Calu3 (cell line): Measurements from ENCODE around the gene DPEP2. TPM values are rescaled to one million over a fixed set of nuclear protein-coding genes. Genes with fewer than 3 reads are reported as not detected.

Experiments used
- BruUV-seq: library from RNA; stranded (reverse); fragments of 400-500 nt; replicated peaks from 2 replicates; lab custom pipeline; 2021; lab: Mats Ljungman, UMichigan
- CTCF ChIA-PET: fragments of 300-600 bp; sonication (Branson Sonifier 250); formaldehyde crosslinking; loops from one replicate; lab custom pipeline; 2022; ENCODE audit warnings: antibody characterized with exemption; lab: Charles Lee
- DNase-seq: peaks from one replicate; pipeline ENCODE4 v3.0.0; 2022
- H3K27ac Mint-ChIP-seq: one replicate; pipeline ENCODE4 v1.8.0; 2022; ENCODE audit warnings: mixed read lengths; ENCODE audit not compliant: unreplicated experiment
- H3K27me3 Mint-ChIP-seq: one replicate; pipeline ENCODE4 v1.8.0; 2022; ENCODE audit warnings: mixed read lengths; ENCODE audit not compliant: unreplicated experiment
- H3K36me3 Mint-ChIP-seq: one replicate; pipeline ENCODE4 v1.8.0; 2022; ENCODE audit warnings: mild to moderate bottlenecking, moderate library complexity, mixed read lengths; ENCODE audit not compliant: insufficient read depth, unreplicated experiment
- H3K4me1 Mint-ChIP-seq: one replicate; pipeline ENCODE4 v1.8.0; 2022; ENCODE audit warnings: mild to moderate bottlenecking, low read depth, mixed read lengths; ENCODE audit not compliant: unreplicated experiment
- H3K4me3 Mint-ChIP-seq: one replicate; pipeline ENCODE4 v1.8.0; 2022; ENCODE audit warnings: mild to moderate bottlenecking, low read depth, moderate library complexity, mixed read lengths; ENCODE audit not compliant: unreplicated experiment
- H3K9me3 Mint-ChIP-seq: one replicate; pipeline ENCODE4 v1.8.0; 2022; ENCODE audit warnings: low read depth, mixed read lengths; ENCODE audit not compliant: unreplicated experiment
- intact Hi-C: fragments of 100-400 bp; cut with micrococcal nuclease; formaldehyde crosslinking; loops from one replicate; pipeline ENCODE4 v1.10.0; 2022; ENCODE audit not compliant: unreplicated experiment
- total RNA-seq: library from RNA; stranded (reverse); gene quantifications from 2 replicates; pipeline ENCODE4 v1.2.3, GENCODE V29; 2022
- TF ChIP-seq, protein P1 (sequence below): fragments of 200-600 bp; IDR thresholded peaks from one replicate; pipeline ENCODE4 v1.8.0; 2022; ENCODE audit warnings: antibody characterized with exemption; ENCODE audit not compliant: unreplicated experiment

DPEP2 gene
- total RNA-seq, 1 experiment from 2014 or later, result not detected

DNA sequence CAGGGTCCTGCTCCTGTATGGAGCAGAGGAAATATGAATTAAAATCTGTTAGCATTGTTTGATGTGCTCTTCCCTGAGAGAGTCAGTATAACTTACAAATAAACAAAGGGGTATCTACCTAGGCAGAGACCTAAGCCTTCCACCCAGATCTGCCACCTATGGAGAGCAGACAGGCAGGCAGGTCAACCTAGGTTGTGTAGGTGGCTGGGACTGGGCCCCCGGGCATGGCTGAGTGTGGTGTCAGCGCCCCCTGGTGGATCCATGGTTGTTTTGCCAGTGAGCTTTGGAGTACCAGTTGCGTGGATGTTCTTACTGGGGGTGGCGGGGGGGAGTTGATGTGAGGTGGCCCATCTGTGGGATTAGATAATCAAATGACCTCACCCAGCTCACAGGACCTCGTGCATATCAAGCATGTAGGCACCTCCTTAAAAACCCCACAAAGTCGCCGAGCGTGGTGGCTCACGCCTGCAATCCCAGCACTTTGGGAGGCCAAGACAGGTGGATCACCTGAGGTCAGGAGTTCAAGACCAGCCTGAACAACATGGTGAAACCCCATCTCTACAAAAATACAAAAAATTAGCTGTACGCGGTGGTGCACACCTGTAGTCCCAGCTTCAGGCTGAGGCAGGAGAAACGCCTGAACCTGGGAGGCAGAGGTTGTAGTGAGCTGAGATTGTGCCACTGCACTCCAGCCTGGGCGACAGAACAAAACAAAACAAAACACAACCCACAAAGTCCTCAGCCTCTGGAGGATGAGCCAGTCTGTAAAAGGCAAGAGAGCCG, 41.4 kb upstream of the DPEP2 start:
- no TSS peak for BruUV-seq
- H3K4me1 Mint-ChIP-seq, result no peaks in the 10 kb centered on the region
- H3K27me3 Mint-ChIP-seq, result no peaks in the 10 kb centered on the region
- DNase-seq, result peak; percentile 93
- H3K27ac Mint-ChIP-seq, result no peak overlapping the region
- H3K9me3 Mint-ChIP-seq, result no peaks in the 10 kb centered on the region
- CTCF ChIA-PET, result interaction anchor here (0.6 to 1.1 kb wide), 15 partner anchors 21 to 1547 kb away, joined by 3 to 8 read pairs (median 4); partner anchors contain the start of genes RANBP10 and TSNAXIP1
- TF ChIP-seq, protein P1, sequence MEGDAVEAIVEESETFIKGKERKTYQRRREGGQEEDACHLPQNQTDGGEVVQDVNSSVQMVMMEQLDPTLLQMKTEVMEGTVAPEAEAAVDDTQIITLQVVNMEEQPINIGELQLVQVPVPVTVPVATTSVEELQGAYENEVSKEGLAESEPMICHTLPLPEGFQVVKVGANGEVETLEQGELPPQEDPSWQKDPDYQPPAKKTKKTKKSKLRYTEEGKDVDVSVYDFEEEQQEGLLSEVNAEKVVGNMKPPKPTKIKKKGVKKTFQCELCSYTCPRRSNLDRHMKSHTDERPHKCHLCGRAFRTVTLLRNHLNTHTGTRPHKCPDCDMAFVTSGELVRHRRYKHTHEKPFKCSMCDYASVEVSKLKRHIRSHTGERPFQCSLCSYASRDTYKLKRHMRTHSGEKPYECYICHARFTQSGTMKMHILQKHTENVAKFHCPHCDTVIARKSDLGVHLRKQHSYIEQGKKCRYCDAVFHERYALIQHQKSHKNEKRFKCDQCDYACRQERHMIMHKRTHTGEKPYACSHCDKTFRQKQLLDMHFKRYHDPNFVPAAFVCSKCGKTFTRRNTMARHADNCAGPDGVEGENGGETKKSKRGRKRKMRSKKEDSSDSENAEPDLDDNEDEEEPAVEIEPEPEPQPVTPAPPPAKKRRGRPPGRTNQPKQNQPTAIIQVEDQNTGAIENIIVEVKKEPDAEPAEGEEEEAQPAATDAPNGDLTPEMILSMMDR, result peak; percentile 83
- H3K4me3 Mint-ChIP-seq, result no peak overlapping the region
- H3K36me3 Mint-ChIP-seq, result peaks cover 11% of the 10 kb centered on the region
- intact Hi-C loops, result loop anchor here (1.0 to 5.0 kb wide), 3 partner anchors 47 to 228 kb away; no protein-coding TSS in a partner anchor

DNA sequence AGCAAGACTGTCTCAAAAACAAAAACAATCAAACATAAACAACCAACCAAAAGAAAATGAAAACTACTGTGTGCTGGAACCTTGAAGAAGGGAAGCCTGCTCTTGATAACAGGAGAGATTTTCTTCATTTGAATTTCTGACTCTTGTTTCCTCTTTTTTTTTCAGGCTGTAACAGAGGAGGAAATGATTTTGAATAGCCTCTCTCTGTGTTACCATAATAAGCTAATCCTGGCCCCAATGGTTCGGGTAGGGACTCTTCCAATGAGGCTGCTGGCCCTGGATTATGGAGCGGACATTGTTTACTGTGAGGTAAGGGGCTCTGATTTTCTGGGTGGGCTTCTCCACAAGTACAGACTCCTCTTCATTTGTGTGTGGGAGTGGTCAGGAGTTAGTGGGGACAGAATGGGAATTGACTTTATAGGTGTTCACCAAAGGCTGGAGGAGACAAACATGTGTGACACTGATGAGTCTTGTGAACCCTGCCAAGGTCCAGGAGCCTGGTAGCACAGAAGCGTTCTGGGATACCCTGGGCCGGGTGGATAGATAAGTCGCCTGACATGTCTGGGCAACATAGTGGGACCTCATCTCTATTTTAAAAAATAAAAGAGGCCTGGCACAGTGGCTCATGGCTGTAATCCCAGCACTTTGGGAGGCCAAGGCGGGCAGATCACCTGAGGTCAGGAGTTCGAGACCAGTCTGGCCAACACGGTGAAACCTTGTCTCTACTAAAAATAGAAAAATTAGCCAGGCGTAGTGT, 38.7 kb upstream of the DPEP2 start:
- Mint-ChIP-seq H3K4me1 (no peaks in the 10 kb centered on the region), H3K27me3 (no peaks in the 10 kb centered on the region), H3K9me3 (no peaks in the 10 kb centered on the region), H3K4me3 (no peak overlapping the region), H3K27ac (no peak overlapping the region), H3K36me3 (peaks cover 11% of the 10 kb centered on the region)
- CTCF ChIA-PET, result no interaction called here
- TF ChIP-seq, protein P1, result no peak
- no TSS peak for BruUV-seq
- intact Hi-C loops, result no loop called here
- no peak for DNase-seq

- no TSS peak for BruUV-seq
- H3K36me3 Mint-ChIP-seq, result peaks cover 11% of the 10 kb centered on the region
- intact Hi-C loops, result no loop called here
- CTCF ChIA-PET, result interaction anchor here (0.7 kb wide), 1 partner anchor 1055 kb away, joined by 4 read pairs; no protein-coding TSS in a partner anchor
- TF ChIP-seq, protein P1, result no peak
- H3K27ac Mint-ChIP-seq, result no peak overlapping the region
- H3K4me3 Mint-ChIP-seq, result no peak overlapping the region
- H3K9me3 Mint-ChIP-seq, result no peaks in the 10 kb centered on the region
- no peaks in the 10 kb centered on the region for H3K27me3 Mint-ChIP-seq
- H3K4me1 Mint-ChIP-seq, result peaks cover 17% of the 10 kb centered on the region
- no peak for DNase-seq
These were observed 35.9 kb upstream of the DPEP2 start for GRCh38 chr16:68035227-68035626.

- no TSS peak for BruUV-seq
These were observed 33.8 kb upstream of the DPEP2 start for GRCh38 chr16:68033101-68033500.

More at GRCh38 chr16:68033101-68033500, 33.8 kb upstream of the DPEP2 start:
- TF ChIP-seq, protein P1, result no peak
- no peaks in the 10 kb centered on the region for H3K27me3 Mint-ChIP-seq
- peaks cover 11% of the 10 kb centered on the region for H3K36me3 Mint-ChIP-seq
- no peak for DNase-seq
- CTCF ChIA-PET, result no interaction called here
- no peaks in the 10 kb centered on the region for H3K9me3 Mint-ChIP-seq
- no peak overlapping the region for H3K4me3 Mint-ChIP-seq
- intact Hi-C loops, result no loop called here
- H3K4me1 Mint-ChIP-seq, result peaks cover 17% of the 10 kb centered on the region
- H3K27ac Mint-ChIP-seq, result no peak overlapping the region
